Fibroblast of skin of left biceps (primary cell): Measurements from ENCODE around the gene ACCSL.

Experiments
- DNase-seq, 2 experiments: peaks; one replicate each; pipeline ENCODE4 v3.0.0-alpha.2; 2013; ENCODE audit warnings: low read depth in 2 of 2

The ACCSL gene

GRCh38 chr11:44096360-44097185 lies 48.8 kb downstream of the ACCSL start:
- DNase-seq: no peak

DNA sequence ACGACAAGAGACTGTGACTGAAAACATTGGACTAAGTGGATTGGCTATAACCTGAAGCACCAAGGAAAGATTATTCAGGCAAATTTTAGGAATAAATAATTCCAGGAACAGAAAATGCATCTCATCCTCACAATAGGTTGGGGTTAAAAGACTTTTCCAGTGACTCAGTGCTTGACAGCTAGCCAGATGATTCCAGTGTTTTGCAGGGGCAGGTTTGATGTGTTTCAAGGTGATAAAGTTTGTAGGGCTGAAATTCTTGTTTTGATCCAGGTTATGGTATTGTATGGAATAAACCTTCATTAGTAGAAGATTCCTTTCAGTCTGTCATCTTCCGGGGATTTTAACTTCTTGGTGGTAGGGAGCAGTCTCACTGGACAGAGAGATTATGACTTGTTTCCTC lies 50.0 kb downstream of the ACCSL start:
- DNase-seq: no peak

GRCh38 chr11:44101098-44101497 lies 53.3 kb downstream of the ACCSL start:
- no peak for DNase-seq

GRCh38 chr11:44104481-44105294 lies 56.9 kb downstream of the ACCSL start:
- no peak for DNase-seq

DNA sequence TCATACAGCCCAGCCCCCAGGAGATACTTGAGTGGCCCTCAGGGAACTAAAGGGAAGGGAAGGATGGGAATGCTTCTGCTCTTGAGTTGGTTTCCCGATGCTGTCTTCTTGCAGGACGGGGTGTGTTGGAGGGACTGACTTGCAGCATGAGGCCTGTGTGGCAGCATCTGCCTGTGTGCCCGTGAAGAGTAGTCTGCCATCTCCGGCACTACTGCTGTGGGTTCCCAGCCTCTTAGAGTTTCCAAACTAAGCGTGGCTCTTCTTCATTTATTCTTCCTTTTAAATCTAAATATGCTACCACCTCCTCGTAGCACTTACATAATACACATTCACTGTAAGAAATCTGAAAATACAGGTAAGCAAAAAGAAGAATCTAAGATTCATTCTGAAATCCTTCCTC lies 60.5 kb downstream of the ACCSL start:
- DNase-seq: no peak
